SU-DHL-6 (cell line): Measurements from ENCODE around the gene LRFN2.

Experiments
- H2AFZ ChIP-seq: fragments of 200-600 bp; sonication (generic); 2 replicates; pipeline ENCODE4 v1.6.1; 2014; ENCODE audit warnings: low read depth, mild to moderate bottlenecking, moderate library complexity, mixed read lengths, antibody characterized with exemption, low read length; ENCODE audit not compliant: severe bottlenecking
- H3F3A ChIP-seq: fragments of 200-600 bp; shearing (Covaris generic); 2 replicates; pipeline ENCODE4 v1.6.0; 2016; ENCODE audit warnings: antibody characterized with exemption, mild to moderate bottlenecking; ENCODE audit not compliant: insufficient read depth
- H3K27ac ChIP-seq: fragments of 200-600 bp; sonication (generic); 2 replicates; pipeline ENCODE4 v1.5.1; 2016; ENCODE audit warnings: low read depth, mild to moderate bottlenecking, low read length, moderate library complexity, mixed read lengths
- H3K27me3 ChIP-seq: fragments of 200-600 bp; sonication (generic), shearing (Covaris generic); 2 replicates; pipeline ENCODE4 v1.6.0; 2014; ENCODE audit warnings: mild to moderate bottlenecking, low read length
- H3K36me3 ChIP-seq: fragments of 200-600 bp; sonication (generic); 2 replicates; pipeline ENCODE4 v1.6.1; 2014; ENCODE audit warnings: mild to moderate bottlenecking, low read length, mixed read lengths
- H3K4me2 ChIP-seq: fragments of 300-600, 200-600 bp; shearing (Covaris generic), sonication (generic); 2 replicates; pipeline ENCODE4 v1.6.0; 2014; ENCODE audit warnings: low read length, low read depth, mild to moderate bottlenecking; ENCODE audit not compliant: poor library complexity, severe bottlenecking
- H3K4me3 ChIP-seq: fragments of 200-600 bp; sonication (generic); 2 replicates; pipeline ENCODE4 v1.5.1; 2014; ENCODE audit warnings: antibody characterized with exemption, low read length, mild to moderate bottlenecking, mixed read lengths; ENCODE audit not compliant: insufficient read depth, poor library complexity, severe bottlenecking
- H3K79me2 ChIP-seq: fragments of 200-600 bp; sonication (generic); 2 replicates; pipeline ENCODE4 v1.6.1; 2014; ENCODE audit warnings: mild to moderate bottlenecking, low read length, moderate library complexity; ENCODE audit not compliant: insufficient read depth
- H3K9ac ChIP-seq: fragments of 200-600 bp; sonication (generic); 2 replicates; pipeline ENCODE4 v1.7.0; 2014; ENCODE audit warnings: mild to moderate bottlenecking, low read length
- H3K9me2 ChIP-seq: fragments of 200-600 bp; sonication (generic); replicated peaks from 2 replicates; pipeline ENCODE4 v1.6.1; 2014; ENCODE audit warnings: low read length; ENCODE audit not compliant: insufficient read depth
- H3K9me3 ChIP-seq: fragments of 200-600 bp; sonication (generic); 2 replicates; pipeline ENCODE4 v1.6.1; 2014; ENCODE audit warnings: low read length, mixed read lengths; ENCODE audit not compliant: insufficient read depth
- H4K20me1 ChIP-seq: fragments of 200-600 bp; sonication (generic); 2 replicates; pipeline ENCODE4 v1.6.1; 2014; ENCODE audit warnings: low read depth, mild to moderate bottlenecking, antibody characterized with exemption, low read length, moderate library complexity, mixed read lengths
- EZH2phosphoT487 ChIP-seq: fragments of 200-600 bp; sonication (generic), shearing (Covaris generic); conservative IDR thresholded peaks from 2 replicates; pipeline ENCODE4 v1.6.1; 2018; ENCODE audit warnings: mild to moderate bottlenecking, antibody characterized with exemption, low read length, moderate library complexity, mixed read lengths
- TF ChIP-seq, protein P1 (sequence below): fragments of 200-600 bp; sonication (generic); IDR thresholded peaks from one replicate; pipeline ENCODE4 v1.5.1; 2017; ENCODE audit warnings: antibody characterized with exemption, mild to moderate bottlenecking, low read length, moderate library complexity; ENCODE audit not compliant: insufficient read depth, poor library complexity, severe bottlenecking

LRFN2 gene

DNA sequence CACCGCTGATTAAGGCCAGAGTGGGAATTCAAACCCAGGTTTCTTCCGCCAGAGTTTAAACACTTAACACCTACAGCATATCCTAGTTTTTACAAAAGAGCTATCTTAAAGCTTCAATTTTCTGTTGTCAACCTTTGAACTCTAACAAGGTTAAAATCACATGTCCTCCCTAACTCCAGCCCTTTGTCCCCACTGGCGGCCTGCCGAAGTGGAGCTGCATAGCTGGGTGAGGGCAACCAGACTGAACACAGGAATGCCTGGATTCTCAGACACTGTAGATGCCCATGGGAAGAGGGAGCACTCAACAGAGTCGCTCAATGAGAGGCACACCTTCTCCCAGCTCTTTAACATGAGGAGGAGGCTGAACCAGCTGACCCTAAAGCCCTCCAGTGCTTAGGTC lies 59.1 kb downstream of the LRFN2 start:
- Histone ChIP-seq H3K9me2 (no peaks in the 10 kb centered on the region), H3K9me3 (no peaks in the 10 kb centered on the region), H3K4me3 (no peak overlapping the region), H3F3A (no peaks in the 10 kb centered on the region), H3K27ac (no peak overlapping the region), H3K9ac (no peak overlapping the region), H3K27me3 (no peaks in the 10 kb centered on the region; the same call in 1 of the 2 replicates), H3K4me2 (no peak overlapping the region), H3K36me3 (no peaks in the 10 kb centered on the region), H2AFZ (no peak overlapping the region), H4K20me1 (no peaks in the 10 kb centered on the region), H3K79me2 (no peaks in the 10 kb centered on the region)
- TF ChIP-seq, protein P1, sequence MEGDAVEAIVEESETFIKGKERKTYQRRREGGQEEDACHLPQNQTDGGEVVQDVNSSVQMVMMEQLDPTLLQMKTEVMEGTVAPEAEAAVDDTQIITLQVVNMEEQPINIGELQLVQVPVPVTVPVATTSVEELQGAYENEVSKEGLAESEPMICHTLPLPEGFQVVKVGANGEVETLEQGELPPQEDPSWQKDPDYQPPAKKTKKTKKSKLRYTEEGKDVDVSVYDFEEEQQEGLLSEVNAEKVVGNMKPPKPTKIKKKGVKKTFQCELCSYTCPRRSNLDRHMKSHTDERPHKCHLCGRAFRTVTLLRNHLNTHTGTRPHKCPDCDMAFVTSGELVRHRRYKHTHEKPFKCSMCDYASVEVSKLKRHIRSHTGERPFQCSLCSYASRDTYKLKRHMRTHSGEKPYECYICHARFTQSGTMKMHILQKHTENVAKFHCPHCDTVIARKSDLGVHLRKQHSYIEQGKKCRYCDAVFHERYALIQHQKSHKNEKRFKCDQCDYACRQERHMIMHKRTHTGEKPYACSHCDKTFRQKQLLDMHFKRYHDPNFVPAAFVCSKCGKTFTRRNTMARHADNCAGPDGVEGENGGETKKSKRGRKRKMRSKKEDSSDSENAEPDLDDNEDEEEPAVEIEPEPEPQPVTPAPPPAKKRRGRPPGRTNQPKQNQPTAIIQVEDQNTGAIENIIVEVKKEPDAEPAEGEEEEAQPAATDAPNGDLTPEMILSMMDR: no peak
- TF ChIP-seq EZH2phosphoT487: no peak

DNA sequence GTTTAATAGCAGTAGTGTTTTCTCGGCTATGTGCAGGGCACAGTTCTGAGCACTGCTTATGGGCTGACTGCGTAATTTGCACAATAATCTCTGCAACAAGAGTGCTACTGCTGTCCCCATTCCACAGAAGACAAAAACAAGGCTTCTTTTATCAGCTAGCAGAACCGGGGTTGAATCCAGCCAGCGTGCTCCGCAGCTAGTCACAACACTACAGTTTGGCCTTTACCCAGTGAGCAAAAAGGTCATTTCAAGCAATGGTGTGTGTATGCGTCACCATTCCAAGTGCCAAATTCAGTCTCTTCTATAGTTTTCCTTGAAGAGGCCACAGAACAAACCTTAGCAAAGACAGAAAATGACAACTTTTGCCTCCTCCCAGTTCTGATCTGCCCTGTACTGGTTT lies 61.1 kb downstream of the LRFN2 start:
- no peak overlapping the region for H3K9ac ChIP-seq
- TF ChIP-seq, protein P1: no peak
- no peak for TF ChIP-seq EZH2phosphoT487
- H2AFZ ChIP-seq: no peak overlapping the region
- H3K4me2 ChIP-seq: no peak overlapping the region
- no peaks in the 10 kb centered on the region for H4K20me1 ChIP-seq
- H3F3A ChIP-seq: no peaks in the 10 kb centered on the region
- H3K79me2 ChIP-seq: no peaks in the 10 kb centered on the region
- no peak overlapping the region for H3K27ac ChIP-seq
- no peaks in the 10 kb centered on the region; the same call in 1 of the 2 replicates for H3K27me3 ChIP-seq
- no peaks in the 10 kb centered on the region for H3K9me2 ChIP-seq
- H3K9me3 ChIP-seq: no peaks in the 10 kb centered on the region
- no peaks in the 10 kb centered on the region for H3K36me3 ChIP-seq
- H3K4me3 ChIP-seq: no peak overlapping the region

DNA sequence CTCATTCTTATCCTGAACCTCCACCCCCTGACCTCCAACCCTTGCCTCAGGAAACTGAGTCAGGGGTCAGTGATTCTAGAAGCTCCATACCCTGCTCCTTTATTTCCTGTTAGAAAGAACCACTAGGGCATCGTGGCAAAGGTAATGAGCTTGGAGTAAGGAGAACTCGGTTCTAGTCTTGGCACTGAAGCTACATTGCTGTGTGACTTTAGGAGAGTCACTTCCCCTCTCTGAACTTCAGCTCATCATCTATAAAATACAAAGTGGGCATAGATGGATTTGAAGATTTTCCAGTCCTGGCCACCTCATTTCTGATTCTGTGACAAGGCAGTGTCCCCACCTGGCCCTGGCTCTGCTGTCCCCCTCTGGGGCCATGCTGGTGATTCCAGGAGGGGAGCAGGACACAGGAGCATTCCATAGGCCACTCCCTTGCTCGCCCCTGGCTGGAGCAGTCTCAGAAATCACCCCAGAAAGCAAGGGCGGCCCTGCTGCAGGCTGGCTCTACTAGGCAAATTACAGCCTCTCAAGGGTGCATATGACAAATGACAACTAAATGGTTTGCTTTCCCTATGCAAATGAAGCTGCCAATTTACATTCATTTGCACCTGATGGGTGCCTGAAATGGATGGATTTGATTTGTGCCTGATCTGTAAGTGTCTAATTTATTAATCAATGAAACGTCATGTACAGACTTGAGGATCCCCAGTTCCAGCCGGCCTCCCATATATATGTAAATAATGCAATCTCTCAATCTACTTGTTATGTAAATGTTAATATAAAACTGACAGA lies 62.2 kb downstream of the LRFN2 start:
- Histone ChIP-seq H3K4me2 (no peak overlapping the region), H3K9me2 (no peaks in the 10 kb centered on the region), H3K27ac (no peak overlapping the region), H3K9me3 (no peaks in the 10 kb centered on the region), H3K79me2 (no peaks in the 10 kb centered on the region), H3K9ac (no peak overlapping the region), H3F3A (no peaks in the 10 kb centered on the region), H4K20me1 (no peaks in the 10 kb centered on the region), H2AFZ (no peak overlapping the region), H3K4me3 (no peak overlapping the region), H3K27me3 (no peaks in the 10 kb centered on the region; the same call in 1 of the 2 replicates), H3K36me3 (no peaks in the 10 kb centered on the region)
- TF ChIP-seq EZH2phosphoT487: no peak
- TF ChIP-seq, protein P1: no peak
